ENCODE results near the gene PSMA4. TPM values are rescaled to one million over a fixed set of nuclear protein-coding genes. Genes with fewer than 3 reads are reported as not detected.

PSMA4 gene
- total and polyA plus RNA-seq, 2 donors (not counting 1 experiment from before 2014, with no cell fraction given), result 54.6 to 95.9 TPM

DNA sequence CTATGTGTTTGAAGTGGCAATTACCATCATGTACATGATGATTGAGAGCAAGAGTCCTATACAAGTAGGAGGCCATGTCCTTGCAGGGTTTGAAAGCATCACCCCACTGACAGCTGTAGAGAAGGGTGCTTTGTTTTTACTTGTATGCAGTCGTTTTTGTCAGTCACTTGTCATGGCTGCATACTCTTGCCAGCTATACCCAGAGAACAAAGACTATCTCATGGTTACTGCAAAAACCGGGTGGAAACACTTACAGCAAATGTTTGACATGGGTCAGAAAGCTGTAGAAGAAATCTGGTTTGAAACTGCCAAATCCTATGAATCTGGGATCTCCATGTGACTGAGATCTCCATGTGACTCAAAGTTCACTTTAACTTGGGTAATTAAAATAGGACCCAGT lies 6.9 kb upstream of the PSMA4 start:
- no CpG with 5 or more reads among the region's 2 CpGs for WGBS (ENCODE audit: insufficient coverage)
- ChIA-PET CTCF (no interaction called here), POLR2A (no interaction called here)
- no peaks in the 10 kb centered on the region for H3K36me3 ChIP-seq (replicated peaks in 1 of 2; ENCODE audit: control extremely low read depth in 1 of 2, control insufficient read depth in 1 of 2, extremely low read depth in 1 of 2, insufficient read depth in 2 of 2, low read length in 1 of 2)
- no peaks in the 10 kb centered on the region for H3K9me3 ChIP-seq (ENCODE audit: control extremely low read depth in 1 of 3, control insufficient read depth in 2 of 3, insufficient read depth in 1 of 3, low read length in 2 of 3)
- Mint-ChIP-seq H3K9me3 (ENCODE audit: insufficient read depth) (no peaks in the 10 kb centered on the region), H3K27me3 (no peaks in the 10 kb centered on the region), H3K4me3 (no peak overlapping the region), H3K27ac (no peak overlapping the region), H3K4me1 (no peaks in the 10 kb centered on the region)
- H4K20me1 ChIP-seq (ENCODE audit: control insufficient read depth, insufficient read depth, low read length, poor library complexity, severe bottlenecking), result no peaks in the 10 kb centered on the region
- no peaks in the 10 kb centered on the region for H3K4me1 ChIP-seq (ENCODE audit: control insufficient read depth in 2 of 2, insufficient read depth in 2 of 2, low read length in 2 of 2)
- no peak overlapping the region for H3K4me2 ChIP-seq (replicated peaks; ENCODE audit: low read depth, low read length, poor library complexity, severe bottlenecking)
- ATAC-seq (ENCODE audit: low read depth) (no peak), DNase-seq (no peak)
- no peak overlapping the region for H3K4me3 ChIP-seq (ENCODE audit: control extremely low read depth in 1 of 5, extremely low read depth in 1 of 5, insufficient read depth in 1 of 5, low read depth in 2 of 5, low read length in 4 of 5)
- H3K79me2 ChIP-seq (ENCODE audit: control insufficient read depth, insufficient read depth, low read length), result no peaks in the 10 kb centered on the region
- H2AFZ ChIP-seq (ENCODE audit: insufficient read depth, low read depth, low read length, poor library complexity, severe bottlenecking), result no peak overlapping the region
- H3K9ac ChIP-seq (ENCODE audit: low read length), result no peak overlapping the region
- intact Hi-C loops (cut with micrococcal nuclease), result no loop called here
- H3K27ac ChIP-seq (ENCODE audit: low read length in 2 of 2), result no peak overlapping the region
- H3K27me3 ChIP-seq (replicated peaks in 1 of 4; ENCODE audit: control extremely low read depth in 1 of 4, control insufficient read depth in 3 of 4, insufficient read depth in 4 of 4, low read length in 3 of 4), result peaks cover 0 to 3% (median 0%) of the 10 kb centered on the region in 4 experiments
- TF ChIP-seq CTCF (IDR thresholded peaks at IDR 0.05) (no peak), EZH2 (IDR thresholded peaks at IDR 0.05; ENCODE audit: borderline replicate concordance, insufficient read depth, low read depth, low read length, poor library complexity, severe bottlenecking) (no peak)

DNA sequence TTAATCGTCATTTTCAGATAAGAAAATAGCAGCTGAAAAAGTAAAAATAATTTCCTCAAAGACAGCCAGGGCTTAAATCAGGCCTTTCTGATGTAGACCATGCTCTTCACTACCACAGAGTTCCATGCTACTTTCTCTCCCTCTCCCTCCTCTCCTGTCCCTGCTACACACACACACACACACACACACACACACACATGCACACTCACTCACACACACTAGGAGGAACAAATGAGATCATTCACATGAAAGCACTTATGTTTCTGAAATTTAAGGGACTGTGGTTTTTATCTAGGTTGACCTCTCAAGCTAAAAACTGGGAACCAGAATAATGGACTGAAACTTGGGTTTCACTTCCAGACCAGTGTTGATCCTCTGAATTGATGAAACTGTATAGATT lies 4.1 kb upstream of the PSMA4 start:
- H3K27me3 ChIP-seq (replicated peaks in 1 of 4; ENCODE audit: control extremely low read depth in 1 of 4, control insufficient read depth in 3 of 4, insufficient read depth in 4 of 4, low read length in 3 of 4), result peaks cover 0 to 3% (median 0%) of the 10 kb centered on the region in 4 experiments
- POLR2A ChIA-PET, result no interaction called here
- H3K4me3 ChIP-seq (ENCODE audit: control extremely low read depth in 1 of 5, extremely low read depth in 1 of 5, insufficient read depth in 1 of 5, low read depth in 2 of 5, low read length in 4 of 5), result no peak overlapping the region
- no peak overlapping the region for H3K4me2 ChIP-seq (replicated peaks; ENCODE audit: low read depth, low read length, poor library complexity, severe bottlenecking)
- CTCF ChIA-PET, result no interaction called here
- Mint-ChIP-seq H3K4me3 (no peak overlapping the region), H3K27me3 (no peaks in the 10 kb centered on the region), H3K9me3 (ENCODE audit: insufficient read depth) (no peaks in the 10 kb centered on the region), H3K4me1 (peaks cover 13% of the 10 kb centered on the region), H3K27ac (no peak overlapping the region)
- H4K20me1 ChIP-seq (ENCODE audit: control insufficient read depth, insufficient read depth, low read length, poor library complexity, severe bottlenecking), result no peaks in the 10 kb centered on the region
- H3K79me2 ChIP-seq (ENCODE audit: control insufficient read depth, insufficient read depth, low read length), result peaks cover 5% of the 10 kb centered on the region
- intact Hi-C loops (cut with micrococcal nuclease), result no loop called here
- H3K4me1 ChIP-seq (ENCODE audit: control insufficient read depth in 2 of 2, insufficient read depth in 2 of 2, low read length in 2 of 2), result peaks cover 2 to 10% of the 10 kb centered on the region in 2 donors
- H3K36me3 ChIP-seq (replicated peaks in 1 of 2; ENCODE audit: control extremely low read depth in 1 of 2, control insufficient read depth in 1 of 2, extremely low read depth in 1 of 2, insufficient read depth in 2 of 2, low read length in 1 of 2), result no peaks in the 10 kb centered on the region
- no peak for ATAC-seq (ENCODE audit: low read depth)
- no peak overlapping the region for H3K27ac ChIP-seq (ENCODE audit: low read length in 2 of 2)
- DNase-seq, result no peak
- H3K9ac ChIP-seq (ENCODE audit: low read length), result no peak overlapping the region
- H2AFZ ChIP-seq (ENCODE audit: insufficient read depth, low read depth, low read length, poor library complexity, severe bottlenecking), result no peak overlapping the region
- no CpG with 5 or more reads among the region's 1 CpG for WGBS (ENCODE audit: insufficient coverage)
- TF ChIP-seq CTCF (IDR thresholded peaks at IDR 0.05), result no peak
- TF ChIP-seq EZH2 (IDR thresholded peaks at IDR 0.05; ENCODE audit: borderline replicate concordance, insufficient read depth, low read depth, low read length, poor library complexity, severe bottlenecking), result no peak
- no peaks in the 10 kb centered on the region for H3K9me3 ChIP-seq (ENCODE audit: control extremely low read depth in 1 of 3, control insufficient read depth in 2 of 3, insufficient read depth in 1 of 3, low read length in 2 of 3)

All from B cell (primary cell).